Measurements from ENCODE around the gene DIS3.
"Not testable (repeated sequence)": the region's sequence is repeated elsewhere in the genome, so short reads cannot be mapped to it uniquely, and the experiment has no call there.

The DIS3 gene

GRCh38 chr13:72792640-72793039, 10.9 kb upstream of the DIS3 start:
- Histone ChIP-seq H3K4me1 (ENCODE audit: low read length) (no peaks in the 10 kb centered on the region), H3K4me2 (ENCODE audit: low read depth, low read length) (no peak overlapping the region), H3K27ac (ENCODE audit: low read length) (no peak overlapping the region), H3K9me2 (replicated peaks; ENCODE audit: insufficient read depth, low read length) (no peaks in the 10 kb centered on the region), H3K27me3 (replicated peaks; ENCODE audit: insufficient read depth, low read length) (no peaks in the 10 kb centered on the region), H3K9me3 (replicated peaks; ENCODE audit: insufficient read depth, low read length) (no peaks in the 10 kb centered on the region), H3F3A (ENCODE audit: insufficient read depth, low read length) (no peaks in the 10 kb centered on the region), H3K79me2 (ENCODE audit: low read length) (no peaks in the 10 kb centered on the region), H4K20me1 (ENCODE audit: insufficient read depth, low read length) (no peaks in the 10 kb centered on the region), H3K36me3 (replicated peaks; ENCODE audit: insufficient read depth, low read length) (no peaks in the 10 kb centered on the region; the same call in 1 of the 2 replicates), H3K9ac (ENCODE audit: low read length) (no peak overlapping the region), H3K4me3 (ENCODE audit: low read length) (no peak overlapping the region), H2AFZ (ENCODE audit: low read length) (no peak overlapping the region)
- no peak for TF ChIP-seq EZH2phosphoT487 (IDR thresholded peaks at IDR 0.05; ENCODE audit: low read length)
- no peak for TF ChIP-seq EZH2 (optimal IDR thresholded peaks at IDR 0.05; ENCODE audit: low read depth, low read length)
- TF ChIP-seq CTCF (IDR thresholded peaks at IDR 0.05; ENCODE audit: low read length), result no peak
- no peak for DNase-seq

- H3F3A ChIP-seq (ENCODE audit: insufficient read depth, low read length), result no peaks in the 10 kb centered on the region
- no peaks in the 10 kb centered on the region for H3K36me3 ChIP-seq (replicated peaks; ENCODE audit: insufficient read depth, low read length)
- no peaks in the 10 kb centered on the region for H3K9me3 ChIP-seq (replicated peaks; ENCODE audit: insufficient read depth, low read length)
- no peak overlapping the region for H3K4me2 ChIP-seq (ENCODE audit: low read depth, low read length)
- no peaks in the 10 kb centered on the region for H3K4me1 ChIP-seq (ENCODE audit: low read length)
- no peak overlapping the region for H3K9ac ChIP-seq (ENCODE audit: low read length)
- H3K27ac ChIP-seq (ENCODE audit: low read length), result no peak overlapping the region
- no peaks in the 10 kb centered on the region for H3K27me3 ChIP-seq (replicated peaks; ENCODE audit: insufficient read depth, low read length)
- H2AFZ ChIP-seq (ENCODE audit: low read length), result no peak overlapping the region
- no peaks in the 10 kb centered on the region for H3K9me2 ChIP-seq (replicated peaks; ENCODE audit: insufficient read depth, low read length)
- TF ChIP-seq EZH2phosphoT487 (IDR thresholded peaks at IDR 0.05; ENCODE audit: low read length) (no peak), CTCF (IDR thresholded peaks at IDR 0.05; ENCODE audit: low read length) (no peak), EZH2 (optimal IDR thresholded peaks at IDR 0.05; ENCODE audit: low read depth, low read length) (no peak)
- peaks cover under 1% of the 10 kb centered on the region; the same call in 1 of the 2 replicates for H3K79me2 ChIP-seq (ENCODE audit: low read length)
- H4K20me1 ChIP-seq (ENCODE audit: insufficient read depth, low read length), result no peaks in the 10 kb centered on the region
- H3K4me3 ChIP-seq (ENCODE audit: low read length), result no peak overlapping the region
- DNase-seq, result no peak
Observed at GRCh38 chr13:72788831-72789230, 7.1 kb upstream of the DIS3 start.

- H4K20me1 ChIP-seq (ENCODE audit: insufficient read depth, low read length); H3K27ac ChIP-seq (ENCODE audit: low read length); DNase-seq; H3K4me3 ChIP-seq (ENCODE audit: low read length); H3K9ac ChIP-seq (ENCODE audit: low read length); H3K36me3 ChIP-seq (replicated peaks; ENCODE audit: insufficient read depth, low read length); H2AFZ ChIP-seq (ENCODE audit: low read length); H3K9me3 ChIP-seq (replicated peaks; ENCODE audit: insufficient read depth, low read length); H3K9me2 ChIP-seq (replicated peaks; ENCODE audit: insufficient read depth, low read length); H3F3A ChIP-seq (ENCODE audit: insufficient read depth, low read length); H3K27me3 ChIP-seq (replicated peaks; ENCODE audit: insufficient read depth, low read length); H3K4me1 ChIP-seq (ENCODE audit: low read length); H3K4me2 ChIP-seq (ENCODE audit: low read depth, low read length): not testable (repeated sequence)
- H3K79me2 ChIP-seq (ENCODE audit: low read length), result peaks cover 34% of the 10 kb centered on the region
Observed at GRCh38 chr13:72784679-72785078, 3.0 kb upstream of the DIS3 start.

GRCh38 chr13:72782717-72783116, 1.0 kb upstream of the DIS3 start:
- Histone ChIP-seq H3K4me2 (ENCODE audit: low read depth, low read length) (peak overlapping the region; percentile 68), H3K9me3 (replicated peaks; ENCODE audit: insufficient read depth, low read length) (no peaks in the 10 kb centered on the region), H3K9me2 (replicated peaks; ENCODE audit: insufficient read depth, low read length) (no peaks in the 10 kb centered on the region), H3K27ac (ENCODE audit: low read length) (peak overlapping the region; percentile 77; the same call in 1 of the 2 replicates), H2AFZ (ENCODE audit: low read length) (no peak overlapping the region), H3K36me3 (replicated peaks; ENCODE audit: insufficient read depth, low read length) (no peaks in the 10 kb centered on the region), H3K79me2 (ENCODE audit: low read length) (peaks cover 40% of the 10 kb centered on the region), H3K9ac (ENCODE audit: low read length) (peak overlapping the region; percentile 73; the same call in 1 of the 2 replicates), H3K4me3 (ENCODE audit: low read length) (peak overlapping the region; percentile 84), H3K27me3 (replicated peaks; ENCODE audit: insufficient read depth, low read length) (no peaks in the 10 kb centered on the region), H3F3A (ENCODE audit: insufficient read depth, low read length) (no peaks in the 10 kb centered on the region; the same call in 1 of the 2 replicates), H3K4me1 (ENCODE audit: low read length) (peaks cover 8% of the 10 kb centered on the region; the same call in 1 of the 2 replicates), H4K20me1 (ENCODE audit: insufficient read depth, low read length) (no peaks in the 10 kb centered on the region)
- no peak for DNase-seq
- TF ChIP-seq EZH2phosphoT487 (IDR thresholded peaks at IDR 0.05; ENCODE audit: low read length) (no peak), CTCF (IDR thresholded peaks at IDR 0.05; ENCODE audit: low read length) (no peak), EZH2 (optimal IDR thresholded peaks at IDR 0.05; ENCODE audit: low read depth, low read length) (no peak)
